ENCODE measurements around the gene CAMK2B.

The CAMK2B gene

DNA sequence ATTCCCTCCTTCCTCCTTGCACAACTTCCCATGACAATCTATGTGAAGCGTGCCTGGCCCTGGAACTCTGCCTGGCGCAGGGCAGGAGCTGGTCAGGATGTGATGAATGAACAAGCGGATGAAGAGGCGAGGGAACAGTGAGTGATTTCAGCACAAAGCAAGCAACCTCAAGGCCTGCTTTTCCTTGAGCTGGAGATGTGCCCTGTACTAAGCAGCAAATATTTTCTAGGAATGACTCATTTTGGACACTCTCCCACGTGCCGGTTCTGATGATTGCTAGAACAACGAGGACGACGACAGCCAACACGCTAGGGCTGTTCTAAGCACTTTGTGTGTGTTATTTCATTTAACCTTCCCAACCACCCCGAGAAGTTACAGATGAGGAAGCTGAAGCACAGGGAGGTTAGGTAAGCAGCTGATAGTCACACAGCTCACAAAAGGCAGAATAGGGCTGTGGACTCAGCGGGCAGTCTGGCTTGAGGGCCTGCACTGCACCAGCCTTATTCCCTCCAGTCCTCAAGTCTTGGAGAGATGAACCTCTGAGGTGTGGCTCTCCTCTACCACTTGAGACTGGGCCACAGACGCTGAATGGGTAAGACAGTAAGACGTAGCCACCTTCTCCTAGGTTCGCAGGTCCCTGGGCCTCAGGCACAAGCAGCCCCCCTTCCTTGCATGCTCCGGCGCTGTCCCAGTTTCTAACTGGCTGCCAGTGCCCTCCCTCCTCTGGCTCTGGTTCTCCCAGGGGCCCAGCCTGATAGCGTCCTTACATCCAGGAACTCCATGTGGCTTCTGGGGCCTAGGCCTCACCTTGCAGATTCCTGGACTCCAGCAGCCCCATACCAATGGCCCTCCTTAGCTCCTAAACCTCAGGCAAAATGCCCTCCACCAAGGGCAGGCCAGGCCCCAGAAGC, 65.6 kb downstream of the CAMK2B start:
- Histone ChIP-seq H2AFZ (ENCODE audit: low read depth) (no peak overlapping the region), H3K27me3 (ENCODE audit: insufficient read depth, low read depth) (peaks cover 14% of the 10 kb centered on the region; the same call in 1 of the 2 replicates), H3K79me2 (ENCODE audit: insufficient read depth, low read depth) (no peaks in the 10 kb centered on the region), H4K20me1 (ENCODE audit: insufficient read depth) (no peaks in the 10 kb centered on the region), H3K4me3 (IDR thresholded peaks at IDR 0.05; ENCODE audit: insufficient read depth, low read depth, low read length) (no peak overlapping the region), H3K9ac (no peak overlapping the region), H3K36me3 (ENCODE audit: insufficient read depth) (no peaks in the 10 kb centered on the region), H3K4me1 (ENCODE audit: low read depth, poor library complexity, severe bottlenecking) (no peaks in the 10 kb centered on the region), H3K4me2 (no peak overlapping the region), H3K27ac (no peak overlapping the region)
- TF ChIP-seq, protein P1, sequence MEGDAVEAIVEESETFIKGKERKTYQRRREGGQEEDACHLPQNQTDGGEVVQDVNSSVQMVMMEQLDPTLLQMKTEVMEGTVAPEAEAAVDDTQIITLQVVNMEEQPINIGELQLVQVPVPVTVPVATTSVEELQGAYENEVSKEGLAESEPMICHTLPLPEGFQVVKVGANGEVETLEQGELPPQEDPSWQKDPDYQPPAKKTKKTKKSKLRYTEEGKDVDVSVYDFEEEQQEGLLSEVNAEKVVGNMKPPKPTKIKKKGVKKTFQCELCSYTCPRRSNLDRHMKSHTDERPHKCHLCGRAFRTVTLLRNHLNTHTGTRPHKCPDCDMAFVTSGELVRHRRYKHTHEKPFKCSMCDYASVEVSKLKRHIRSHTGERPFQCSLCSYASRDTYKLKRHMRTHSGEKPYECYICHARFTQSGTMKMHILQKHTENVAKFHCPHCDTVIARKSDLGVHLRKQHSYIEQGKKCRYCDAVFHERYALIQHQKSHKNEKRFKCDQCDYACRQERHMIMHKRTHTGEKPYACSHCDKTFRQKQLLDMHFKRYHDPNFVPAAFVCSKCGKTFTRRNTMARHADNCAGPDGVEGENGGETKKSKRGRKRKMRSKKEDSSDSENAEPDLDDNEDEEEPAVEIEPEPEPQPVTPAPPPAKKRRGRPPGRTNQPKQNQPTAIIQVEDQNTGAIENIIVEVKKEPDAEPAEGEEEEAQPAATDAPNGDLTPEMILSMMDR (conservative IDR thresholded peaks at IDR 0.05; ENCODE audit: low read depth, low read length) = no peak

DNA sequence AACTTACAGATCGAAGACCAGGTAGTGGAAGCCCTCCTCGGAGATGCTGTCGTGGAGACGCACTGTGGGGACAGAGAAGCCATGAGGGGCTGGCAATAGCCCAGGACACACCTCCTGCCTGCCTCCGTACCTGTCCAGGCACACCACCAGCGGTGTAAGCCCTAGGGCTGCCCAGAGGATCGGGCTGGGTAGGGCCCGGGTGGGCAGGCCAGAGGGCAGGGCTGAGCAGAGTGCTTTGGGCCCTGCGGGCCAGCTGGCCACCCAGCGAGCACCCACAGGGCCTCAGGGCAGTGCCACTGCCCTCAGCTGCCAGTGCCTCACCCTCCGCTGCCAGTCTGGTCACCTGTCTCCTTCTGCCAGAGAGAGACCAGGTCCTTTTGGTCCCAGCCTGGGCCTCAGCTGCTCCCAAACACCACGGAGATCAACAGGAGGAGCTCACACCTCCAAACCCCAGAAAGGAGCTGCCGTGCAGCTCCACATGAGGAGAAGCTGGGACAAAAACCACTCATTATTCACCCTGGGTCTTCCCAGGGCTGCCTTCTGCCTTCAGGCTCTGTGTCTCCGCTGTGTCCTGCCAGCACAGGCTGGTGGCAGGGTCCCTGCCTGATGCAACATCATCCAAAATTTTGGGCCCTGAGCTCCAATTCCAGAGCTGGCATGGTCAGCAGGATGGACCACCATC, 66.4 kb downstream of the CAMK2B start:
- H2AFZ ChIP-seq (ENCODE audit: low read depth) = no peak overlapping the region
- no peaks in the 10 kb centered on the region for H4K20me1 ChIP-seq (ENCODE audit: insufficient read depth)
- H3K9ac ChIP-seq = no peak overlapping the region
- no peak overlapping the region for H3K4me2 ChIP-seq
- no peaks in the 10 kb centered on the region for H3K79me2 ChIP-seq (ENCODE audit: insufficient read depth, low read depth)
- peaks cover 6% of the 10 kb centered on the region; the same call in 1 of the 2 replicates for H3K27me3 ChIP-seq (ENCODE audit: insufficient read depth, low read depth)
- no peaks in the 10 kb centered on the region for H3K36me3 ChIP-seq (ENCODE audit: insufficient read depth)
- H3K27ac ChIP-seq = no peak overlapping the region
- no peaks in the 10 kb centered on the region for H3K4me1 ChIP-seq (ENCODE audit: low read depth, poor library complexity, severe bottlenecking)
- no peak overlapping the region for H3K4me3 ChIP-seq (IDR thresholded peaks at IDR 0.05; ENCODE audit: insufficient read depth, low read depth, low read length)
- TF ChIP-seq, protein P1 (conservative IDR thresholded peaks at IDR 0.05; ENCODE audit: low read depth, low read length) = no peak

DNA sequence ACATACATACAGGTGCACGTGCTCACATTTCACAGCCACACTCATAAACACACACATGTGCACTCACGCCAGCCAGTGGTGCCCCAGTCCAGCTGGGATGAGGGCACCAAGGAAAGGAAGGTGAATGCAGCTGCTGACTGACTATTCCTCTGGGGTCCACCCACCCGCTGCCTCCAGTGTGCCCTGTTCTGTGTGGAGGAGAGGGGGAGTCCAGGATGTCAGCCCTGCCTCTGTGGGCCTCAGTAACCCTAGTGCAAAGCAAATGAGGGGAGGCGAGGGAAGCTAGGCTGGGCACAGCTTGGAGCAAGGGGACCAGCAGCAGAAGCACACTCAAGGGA, 67.0 kb downstream of the CAMK2B start:
- Histone ChIP-seq H3K4me3 (IDR thresholded peaks at IDR 0.05; ENCODE audit: insufficient read depth, low read depth, low read length) (no peak overlapping the region), H3K27ac (no peak overlapping the region), H3K27me3 (ENCODE audit: insufficient read depth, low read depth) (peaks cover 5% of the 10 kb centered on the region; the same call in 1 of the 2 replicates), H3K4me2 (no peak overlapping the region), H3K4me1 (ENCODE audit: low read depth, poor library complexity, severe bottlenecking) (no peaks in the 10 kb centered on the region), H2AFZ (ENCODE audit: low read depth) (no peak overlapping the region), H3K79me2 (ENCODE audit: insufficient read depth, low read depth) (no peaks in the 10 kb centered on the region), H4K20me1 (ENCODE audit: insufficient read depth) (no peaks in the 10 kb centered on the region), H3K36me3 (ENCODE audit: insufficient read depth) (no peaks in the 10 kb centered on the region), H3K9ac (no peak overlapping the region)
- TF ChIP-seq, protein P1 (conservative IDR thresholded peaks at IDR 0.05; ENCODE audit: low read depth, low read length) = no peak

DNA sequence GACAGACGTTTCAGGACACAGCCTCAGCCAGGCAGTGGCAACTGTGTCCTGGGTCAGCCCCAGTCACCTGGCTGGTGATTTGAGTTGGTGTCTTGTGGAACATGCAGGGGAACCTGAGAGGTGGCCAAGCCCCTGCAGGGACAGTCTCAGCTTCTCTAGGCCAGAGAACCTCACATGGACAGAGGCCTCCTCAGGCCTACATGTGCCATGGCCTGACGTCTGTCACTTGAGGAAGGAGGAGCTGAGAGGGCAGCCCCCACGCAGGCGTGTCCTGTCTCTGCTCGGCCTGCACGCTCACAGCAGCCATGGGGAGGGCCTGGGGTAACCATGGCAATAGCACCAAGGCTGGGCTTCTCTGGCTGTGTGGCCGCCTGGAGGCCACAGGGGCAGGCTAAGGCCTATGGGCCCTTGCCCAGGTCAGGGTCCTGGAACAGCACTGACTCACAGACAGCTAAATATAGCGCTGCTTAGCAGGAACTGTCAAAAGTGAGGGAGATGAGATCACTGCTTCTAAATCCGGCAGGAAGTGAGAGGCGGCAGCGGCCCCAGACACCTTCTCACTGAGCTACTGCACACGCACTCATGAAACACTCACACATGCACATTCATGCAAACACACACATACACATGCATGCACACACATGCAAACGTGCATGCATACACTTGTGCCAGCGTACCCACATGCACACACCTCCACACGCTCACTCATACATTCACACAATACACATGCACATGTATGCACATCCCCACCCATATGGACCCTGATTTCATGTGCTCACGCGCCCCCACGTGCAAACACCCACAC, 67.6 kb downstream of the CAMK2B start:
- H4K20me1 ChIP-seq (ENCODE audit: insufficient read depth) = no peaks in the 10 kb centered on the region
- H3K79me2 ChIP-seq (ENCODE audit: insufficient read depth, low read depth) = no peaks in the 10 kb centered on the region
- peaks cover 5% of the 10 kb centered on the region; the same call in 1 of the 2 replicates for H3K27me3 ChIP-seq (ENCODE audit: insufficient read depth, low read depth)
- H3K4me1 ChIP-seq (ENCODE audit: low read depth, poor library complexity, severe bottlenecking) = no peaks in the 10 kb centered on the region
- H3K4me3 ChIP-seq (IDR thresholded peaks at IDR 0.05; ENCODE audit: insufficient read depth, low read depth, low read length) = no peak overlapping the region
- TF ChIP-seq, protein P1 (conservative IDR thresholded peaks at IDR 0.05; ENCODE audit: low read depth, low read length) = no peak
- H3K9ac ChIP-seq = no peak overlapping the region
- no peak overlapping the region for H3K4me2 ChIP-seq
- no peaks in the 10 kb centered on the region for H3K36me3 ChIP-seq (ENCODE audit: insufficient read depth)
- no peak overlapping the region for H3K27ac ChIP-seq
- H2AFZ ChIP-seq (ENCODE audit: low read depth) = no peak overlapping the region
